HG03280 (cell line): Measurements from ENCODE around the gene KRTAP5-10.
"Not testable (repeated sequence)": the region's sequence is repeated elsewhere in the genome, so short reads cannot be mapped to it uniquely, and the experiment has no call there.

Experiments used
- ATAC-seq: cut with Tn5 transposase; IDR thresholded peaks from one replicate; pipeline ENCODE4 v1.9.1; 2021; ENCODE audit warnings: mild to moderate bottlenecking, moderate library complexity; ENCODE audit not compliant: unreplicated experiment

KRTAP5-10 gene, protein sequence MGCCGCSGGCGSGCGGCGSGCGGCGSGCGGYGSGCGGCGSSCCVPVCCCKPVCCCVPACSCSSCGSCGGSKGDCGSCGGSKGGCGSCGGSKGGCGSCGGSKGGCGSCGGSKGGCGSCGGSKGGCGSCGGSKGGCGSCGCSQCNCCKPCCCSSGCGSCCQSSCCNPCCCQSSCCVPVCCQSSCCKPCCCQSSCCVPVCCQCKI

DNA sequence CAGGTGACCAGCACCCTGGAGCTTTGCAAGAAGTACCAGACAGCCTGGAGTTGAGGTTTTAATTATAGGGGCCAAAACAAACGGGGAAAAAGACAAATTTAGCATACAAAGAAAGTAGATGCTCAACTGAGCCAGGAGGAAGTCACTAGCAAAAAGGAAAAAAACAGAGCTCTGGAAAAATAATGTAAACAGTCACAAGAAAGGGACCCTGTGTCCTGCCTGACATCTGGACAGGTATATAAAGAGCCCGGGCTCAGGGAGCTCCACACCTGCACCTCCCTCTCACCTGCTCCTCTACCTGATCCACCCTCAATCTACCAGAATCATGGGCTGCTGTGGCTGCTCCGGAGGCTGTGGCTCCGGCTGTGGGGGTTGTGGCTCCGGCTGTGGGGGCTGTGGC is at the start of gene KRTAP5-10:
Gene KRTAP5-10 (plus strand): TSS at position 301 of the 400 bp plus-strand sequence. CDS start 25 bp downstream, at position 326.
- no peak for ATAC-seq

DNA sequence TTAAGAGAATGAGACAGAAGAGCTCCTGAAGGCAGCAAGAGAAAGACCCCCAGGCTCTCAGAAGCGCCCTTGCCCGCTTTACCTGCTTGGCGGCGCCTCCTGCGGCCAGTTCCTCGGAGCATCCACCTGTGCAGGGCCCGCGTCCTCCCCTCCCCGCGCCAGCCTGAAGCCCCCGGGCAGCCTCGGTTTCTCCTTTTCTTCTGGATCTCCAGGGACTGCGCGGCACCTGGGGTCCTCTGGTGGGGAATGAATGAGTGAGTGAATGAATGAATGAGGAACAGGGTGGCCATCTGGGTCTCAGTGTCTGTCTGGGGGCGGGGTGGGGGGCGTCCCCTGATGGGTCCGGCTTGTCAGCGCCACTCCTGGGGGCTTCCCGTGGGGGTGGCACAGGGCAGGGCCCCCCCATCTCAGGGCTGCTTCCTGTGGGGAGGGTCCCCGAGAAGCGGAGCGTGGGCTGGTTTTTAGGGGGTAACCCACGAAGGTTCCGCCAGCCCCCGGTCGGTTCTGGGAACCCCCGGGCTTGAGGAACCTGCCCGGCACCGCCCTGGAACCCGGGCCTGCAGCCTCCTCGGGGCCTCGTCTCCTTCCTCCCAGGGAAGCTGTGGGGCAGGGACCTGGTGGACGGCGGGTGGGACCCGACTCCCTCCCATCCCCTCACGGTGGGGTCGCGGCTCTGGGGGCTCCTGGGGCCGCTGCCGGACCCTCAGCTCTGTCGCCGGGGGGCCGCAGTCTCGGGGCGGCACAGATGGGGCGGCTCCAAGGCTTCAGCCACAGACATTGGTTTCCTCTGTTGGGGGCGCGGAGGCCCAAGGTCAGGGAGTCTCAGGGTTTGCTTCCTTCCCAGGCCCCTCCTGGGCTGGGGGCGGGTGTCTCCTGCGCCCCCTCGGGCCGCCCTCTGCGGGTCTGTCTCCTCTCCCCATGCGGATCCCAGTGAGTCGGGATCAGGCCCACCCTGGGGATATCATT is 46.6 kb upstream of the KRTAP5-10 start:
- no peak for ATAC-seq

DNA sequence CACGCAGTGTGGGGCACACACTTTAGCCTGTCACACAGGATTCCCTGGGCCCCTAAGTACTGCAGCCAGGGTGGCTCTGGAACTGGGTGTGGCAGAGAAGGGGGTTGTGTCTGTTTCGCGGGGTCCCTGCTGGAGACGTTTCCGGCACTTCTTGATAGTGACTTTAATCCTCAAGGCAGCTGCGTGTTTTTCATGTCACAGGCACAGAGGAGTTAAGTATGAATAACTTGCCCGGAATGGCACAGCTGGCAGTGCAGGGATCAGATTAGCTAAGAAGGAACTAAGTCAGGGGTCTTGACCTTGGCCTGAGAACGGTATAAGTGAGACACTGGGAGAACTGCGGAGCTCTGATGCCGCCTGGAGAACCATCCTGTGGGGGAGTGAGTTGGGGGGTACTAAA is 45.8 kb upstream of the KRTAP5-10 start:
- ATAC-seq: no peak

DNA sequence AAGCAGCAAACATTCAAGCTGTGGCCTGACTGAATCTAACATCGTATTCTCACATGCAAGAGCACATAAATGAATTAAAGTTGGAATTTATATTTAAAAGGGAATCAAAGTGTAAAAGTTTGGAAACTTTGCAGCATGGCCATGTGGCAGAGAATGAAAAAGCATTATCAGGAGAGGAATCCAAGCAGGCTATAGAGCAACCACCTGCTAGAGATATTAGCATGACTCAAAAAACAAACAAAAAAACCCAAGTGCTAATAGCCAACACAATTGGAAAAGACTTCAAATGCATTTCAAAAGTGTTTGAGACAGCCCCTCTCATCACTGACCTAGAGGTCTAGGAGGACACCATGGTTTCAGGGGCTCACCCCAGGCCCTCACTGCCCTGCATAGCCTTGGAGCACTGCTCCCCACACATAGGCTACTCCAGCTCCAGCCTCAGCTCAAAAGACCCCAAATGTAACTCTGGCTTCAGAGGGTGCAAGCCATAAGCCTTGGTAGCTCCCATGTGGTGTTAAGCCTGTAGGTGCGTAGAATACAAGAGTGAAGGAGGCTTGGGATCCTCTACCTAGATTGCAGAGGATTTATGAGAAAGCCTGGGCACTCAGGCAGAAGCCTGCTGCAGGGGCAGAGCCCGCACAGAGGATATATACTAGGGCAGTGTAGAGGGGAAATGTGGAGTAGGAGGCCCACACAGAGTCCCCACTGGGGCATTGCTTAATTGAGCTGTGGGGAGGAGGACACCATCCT is 40.0 kb upstream of the KRTAP5-10 start:
- no peak for ATAC-seq

DNA sequence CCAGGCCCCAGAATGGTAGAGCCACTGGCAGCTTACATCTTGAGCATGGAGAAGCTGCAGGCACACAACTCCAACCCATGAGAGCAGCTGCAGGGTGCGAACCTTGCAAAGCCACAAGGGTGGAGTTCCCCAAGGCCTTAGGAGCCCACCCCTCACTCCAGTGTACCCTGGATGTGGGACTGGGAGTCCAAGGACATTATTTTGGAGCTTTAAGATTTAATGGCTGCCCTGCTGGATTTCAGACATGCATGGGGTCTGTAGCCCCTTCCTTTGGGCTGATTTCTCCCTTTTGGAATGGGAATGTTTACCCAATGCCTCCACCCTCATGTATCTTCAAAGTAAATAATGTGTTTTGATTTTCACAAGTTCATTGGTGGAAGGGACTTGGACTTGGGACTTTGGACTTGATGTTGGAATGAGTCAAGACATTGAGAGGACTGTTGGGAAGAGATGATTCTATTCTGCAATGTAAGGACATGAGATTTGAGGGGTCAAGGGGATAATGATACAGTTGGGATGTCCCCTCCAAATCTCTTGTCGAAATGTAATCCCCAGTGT is 39.3 kb upstream of the KRTAP5-10 start:
- ATAC-seq: no peak

DNA sequence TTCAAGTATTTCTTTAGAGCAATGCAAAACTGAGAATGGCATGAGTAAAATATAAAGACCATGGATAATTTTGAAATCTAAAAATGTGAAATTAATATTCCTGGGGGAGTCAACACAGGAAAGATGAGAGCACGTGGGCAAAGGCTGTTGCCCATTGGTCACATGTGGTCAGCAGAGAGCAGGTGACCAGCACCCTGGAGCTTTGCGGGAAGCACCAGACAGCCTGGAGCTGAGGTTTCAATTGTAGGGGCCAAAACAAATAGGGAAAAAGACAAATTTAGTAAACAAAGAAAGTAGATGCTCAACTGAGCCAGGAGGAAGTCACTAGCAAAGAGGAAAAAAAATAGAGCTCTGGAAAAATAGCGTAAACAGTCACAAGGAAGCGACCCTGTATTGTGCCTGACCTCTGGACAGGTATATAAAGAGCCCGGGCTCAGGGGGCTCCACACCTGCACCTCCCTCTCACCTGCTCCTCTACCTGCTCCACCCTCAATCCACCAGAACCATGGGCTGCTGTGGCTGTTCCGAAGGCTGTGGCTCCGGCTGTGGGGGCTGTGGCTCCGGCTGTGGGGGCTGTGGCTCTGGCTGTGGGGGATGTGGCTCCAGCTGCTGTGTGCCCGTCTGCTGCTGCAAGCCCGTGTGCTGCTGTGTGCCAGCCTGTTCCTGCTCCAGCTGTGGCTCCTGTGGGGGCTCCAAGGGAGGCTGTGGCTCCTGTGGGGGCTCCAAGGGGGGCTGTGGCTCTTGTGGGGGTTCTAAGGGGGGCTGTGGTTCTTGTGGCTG is 38.4 kb upstream of the KRTAP5-10 start, which contains the start of gene KRTAP5-7:
Gene KRTAP5-7 (plus strand): TSS at position 472 of the 780 bp plus-strand sequence. CDS start 34 bp downstream, at position 506.
- not testable (repeated sequence) for ATAC-seq

DNA sequence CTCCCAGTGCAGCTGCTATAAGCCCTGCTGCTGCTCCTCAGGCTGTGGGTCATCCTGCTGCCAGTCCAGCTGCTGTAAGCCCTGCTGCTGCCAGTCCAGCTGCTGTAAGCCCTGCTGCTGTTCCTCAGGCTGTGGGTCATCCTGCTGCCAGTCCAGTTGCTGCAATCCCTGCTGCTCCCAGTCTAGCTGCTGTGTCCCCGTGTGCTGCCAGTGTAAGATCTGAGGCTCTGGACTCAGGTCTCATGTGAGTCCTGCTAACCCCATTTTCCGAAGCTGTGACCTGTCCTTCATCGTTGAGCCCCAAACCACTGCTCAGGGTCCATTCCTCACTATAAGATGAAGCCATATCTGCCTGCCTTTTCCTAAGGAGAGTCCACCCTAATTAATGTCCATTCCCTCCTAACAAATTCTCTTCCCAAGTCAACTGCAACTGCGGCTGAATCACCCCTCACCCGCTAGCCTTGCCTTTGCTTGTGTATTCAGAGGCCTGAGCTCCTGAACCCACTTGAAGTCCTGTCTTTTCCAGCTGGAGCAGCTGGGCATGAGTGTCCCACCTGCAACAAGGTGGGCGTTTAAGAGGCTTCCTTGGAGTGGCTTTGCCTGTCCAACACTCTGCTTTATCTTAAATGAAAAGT is 37.7 kb upstream of the KRTAP5-10 start:
- ATAC-seq: no peak

DNA sequence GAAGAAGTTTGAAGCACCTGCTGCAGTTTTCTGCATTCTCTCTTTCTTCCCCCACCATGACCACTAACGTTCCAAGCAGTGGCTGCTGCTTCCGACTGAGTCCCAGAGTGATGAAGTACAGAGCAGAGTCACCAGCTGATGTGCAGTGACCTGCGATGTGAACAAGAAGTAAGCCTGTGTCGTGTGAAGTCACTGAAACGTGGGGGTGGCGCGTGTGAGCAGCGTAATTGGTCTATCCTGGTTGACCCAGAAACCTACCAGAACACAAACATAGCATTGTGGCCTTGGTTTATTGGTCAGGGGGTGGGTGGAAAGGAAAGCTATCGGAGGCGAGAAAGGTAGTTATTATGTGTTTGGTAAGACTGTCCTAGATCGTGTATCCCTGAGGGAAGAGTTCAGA is 34.8 kb upstream of the KRTAP5-10 start:
- ATAC-seq: no peak

DNA sequence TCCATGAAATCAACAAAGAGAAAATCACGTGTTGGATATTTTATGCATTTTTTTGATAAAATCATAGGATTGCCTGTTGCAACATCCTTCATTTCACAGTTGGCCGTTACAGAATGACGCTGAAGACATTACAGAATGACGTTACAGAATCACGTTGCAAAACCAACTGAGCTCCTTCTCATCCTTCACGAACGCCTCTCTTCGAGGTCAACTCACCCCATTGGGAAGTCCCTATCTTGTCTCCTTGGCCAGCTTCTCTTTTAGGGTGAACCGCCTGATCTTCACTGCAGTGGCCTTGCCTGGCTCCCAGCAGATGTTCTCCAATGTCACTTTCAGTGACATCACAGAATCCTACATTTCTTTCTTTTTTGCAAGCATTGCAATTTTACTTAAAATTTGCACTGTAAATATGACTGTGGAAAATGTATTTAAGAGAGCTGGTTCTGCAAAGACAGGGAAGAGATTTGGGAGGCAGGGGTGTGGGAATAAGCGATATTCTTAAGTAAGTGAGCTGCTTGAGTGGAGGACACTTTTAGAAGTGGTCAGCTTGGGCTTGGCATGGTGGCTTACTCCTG is 33.2 kb upstream of the KRTAP5-10 start:
- no peak for ATAC-seq

DNA sequence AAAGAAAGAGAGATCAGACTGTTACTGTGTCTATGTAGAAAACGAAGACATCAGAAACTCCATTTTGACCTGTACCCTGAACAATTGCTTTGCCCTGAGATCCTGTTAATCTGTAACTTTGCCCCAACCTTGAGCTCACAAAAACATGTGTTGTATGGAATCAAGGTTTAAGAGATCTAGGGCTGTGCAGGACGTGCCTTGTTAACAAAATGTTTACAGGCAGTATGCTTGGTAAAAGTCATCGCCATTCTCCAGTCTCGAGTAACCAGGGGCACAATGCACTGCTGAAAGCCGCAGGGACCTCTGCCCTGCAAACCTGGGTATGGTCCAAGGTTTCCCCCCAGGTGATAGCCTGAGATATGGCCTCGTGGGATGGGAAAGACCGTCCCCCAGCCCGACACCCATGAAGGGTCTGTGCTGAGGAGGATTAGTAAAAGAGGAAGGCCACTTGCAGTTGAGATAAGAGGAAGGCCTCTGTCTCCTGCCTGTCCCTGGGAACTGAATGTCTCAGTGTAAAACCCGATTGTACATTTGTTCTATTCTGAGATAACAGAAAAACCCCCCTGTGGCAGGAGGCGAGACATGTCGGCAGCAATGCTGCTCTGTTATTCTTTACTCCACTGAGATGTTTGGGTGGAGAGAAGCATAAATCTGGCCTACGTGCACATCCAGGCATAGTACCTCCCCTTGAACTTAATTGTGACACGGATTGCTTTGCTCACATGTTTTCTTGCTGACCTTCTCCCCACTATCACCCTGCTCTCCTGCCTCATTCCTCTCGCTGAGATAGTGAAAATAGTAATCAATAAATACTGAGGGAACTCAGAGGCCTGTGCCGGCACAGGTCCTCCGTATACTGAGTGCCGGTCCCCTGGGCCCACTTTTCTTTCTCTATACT is 30.4 kb upstream of the KRTAP5-10 start:
- not testable (repeated sequence) for ATAC-seq

DNA sequence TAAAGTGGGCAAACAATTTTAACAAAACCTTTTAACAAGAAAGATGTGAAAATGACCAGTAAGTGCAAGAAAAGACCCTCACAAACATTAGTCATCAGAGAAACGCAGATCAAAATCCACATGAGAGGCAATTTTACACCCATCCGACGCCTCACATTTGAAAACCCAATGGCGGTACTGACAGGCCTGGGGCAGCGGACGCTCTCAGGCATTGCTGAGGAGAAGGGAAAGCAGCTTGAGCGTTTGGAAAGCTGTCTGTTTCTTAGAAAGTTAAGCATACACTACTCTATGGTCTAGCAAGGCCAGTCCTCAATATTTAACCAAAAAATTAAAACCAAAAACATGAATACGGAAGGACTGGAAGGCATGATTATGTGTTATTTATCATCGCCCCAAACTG is 29.5 kb upstream of the KRTAP5-10 start:
- no peak for ATAC-seq

DNA sequence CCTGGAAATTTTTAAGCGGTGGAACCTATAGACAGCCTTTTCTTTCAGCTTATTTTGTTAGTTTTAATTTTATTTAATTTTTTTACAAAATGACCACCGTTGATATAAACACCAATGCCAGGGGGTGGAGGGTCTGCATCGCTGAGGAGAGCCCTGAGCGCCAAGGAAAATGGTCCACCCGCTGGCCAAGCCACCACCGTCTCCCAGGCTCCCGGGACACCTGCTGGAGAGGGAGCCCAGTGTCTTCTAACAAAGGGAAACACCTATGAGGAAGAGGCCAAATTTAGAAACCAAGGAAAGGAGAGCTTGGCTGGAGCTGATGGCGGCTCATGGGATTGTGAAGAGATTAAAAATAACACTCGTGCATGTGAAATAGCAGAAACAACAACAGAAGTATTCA is 27.8 kb upstream of the KRTAP5-10 start:
- ATAC-seq: no peak

DNA sequence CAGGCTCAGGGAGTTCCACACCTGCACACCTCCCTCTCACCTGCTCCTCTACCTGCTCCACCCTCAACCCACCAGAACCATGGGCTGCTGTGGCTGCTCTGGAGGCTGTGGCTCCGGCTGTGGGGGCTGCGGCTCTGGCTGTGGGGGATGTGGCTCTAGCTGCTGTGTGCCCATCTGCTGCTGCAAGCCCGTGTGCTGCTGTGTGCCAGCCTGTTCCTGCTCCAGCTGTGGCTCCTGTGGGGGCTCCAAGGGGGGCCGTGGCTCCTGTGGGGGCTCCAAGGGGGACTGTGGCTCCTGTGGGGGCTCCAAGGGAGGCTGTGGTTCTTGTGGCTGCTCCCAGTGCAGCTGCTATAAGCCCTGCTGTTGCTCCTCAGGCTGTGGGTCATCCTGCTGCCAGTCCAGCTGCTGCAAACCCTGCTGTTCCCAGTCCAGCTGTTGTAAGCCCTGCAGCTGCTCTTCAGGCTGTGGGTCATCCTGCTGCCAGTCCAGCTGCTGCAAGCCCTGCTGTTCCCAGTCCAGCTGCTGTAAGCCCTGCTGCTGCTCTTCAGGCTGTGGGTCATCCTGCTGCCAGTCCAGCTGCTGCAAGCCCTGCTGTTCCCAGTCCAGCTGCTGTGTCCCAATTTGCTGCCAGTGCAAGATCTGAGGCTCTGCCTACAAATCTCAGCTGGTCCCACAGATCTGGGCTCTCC is 27.2 kb upstream of the KRTAP5-10 start, which contains the start of gene KRTAP5-8:
Gene KRTAP5-8 (plus strand): TSS at position 49 of the 689 bp plus-strand sequence. CDS start 31 bp downstream, at position 80.
- not testable (repeated sequence) for ATAC-seq

DNA sequence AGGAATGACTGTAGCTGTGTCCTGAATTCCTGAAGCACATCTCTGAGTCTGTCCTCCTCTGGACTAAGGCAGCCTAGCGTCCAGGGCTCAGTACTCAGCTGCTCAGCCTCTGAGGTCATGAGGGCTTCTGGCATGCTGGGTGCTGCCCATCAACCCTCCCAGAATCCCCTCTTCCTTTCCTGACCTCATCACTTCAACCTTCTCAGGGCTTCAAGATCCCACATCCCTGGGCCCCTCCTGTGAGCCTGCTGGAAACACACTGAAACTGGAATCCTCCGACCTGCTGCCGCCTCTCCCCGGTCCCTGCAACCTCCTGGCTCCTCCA is 26.7 kb upstream of the KRTAP5-10 start:
- ATAC-seq: no peak

DNA sequence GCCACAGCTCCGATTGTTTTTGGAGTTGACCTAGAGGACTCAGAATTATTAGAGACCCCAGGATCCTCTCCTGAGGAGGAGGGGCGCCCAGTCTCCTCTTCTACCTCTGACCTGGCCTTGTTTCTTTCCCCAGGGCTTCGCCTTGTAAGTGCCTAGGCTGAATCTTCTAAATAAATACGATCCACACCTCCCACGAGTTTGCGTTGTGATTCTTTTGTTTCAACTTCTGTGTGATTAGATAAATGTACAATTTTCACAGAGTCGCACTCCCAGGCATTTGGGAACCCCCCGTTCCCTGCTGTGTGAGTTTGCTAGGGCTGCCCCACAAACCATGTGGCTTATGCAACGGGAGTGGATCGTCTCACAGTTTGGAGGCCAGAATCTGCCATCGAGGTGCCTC is 26.3 kb upstream of the KRTAP5-10 start:
- ATAC-seq: no peak

DNA sequence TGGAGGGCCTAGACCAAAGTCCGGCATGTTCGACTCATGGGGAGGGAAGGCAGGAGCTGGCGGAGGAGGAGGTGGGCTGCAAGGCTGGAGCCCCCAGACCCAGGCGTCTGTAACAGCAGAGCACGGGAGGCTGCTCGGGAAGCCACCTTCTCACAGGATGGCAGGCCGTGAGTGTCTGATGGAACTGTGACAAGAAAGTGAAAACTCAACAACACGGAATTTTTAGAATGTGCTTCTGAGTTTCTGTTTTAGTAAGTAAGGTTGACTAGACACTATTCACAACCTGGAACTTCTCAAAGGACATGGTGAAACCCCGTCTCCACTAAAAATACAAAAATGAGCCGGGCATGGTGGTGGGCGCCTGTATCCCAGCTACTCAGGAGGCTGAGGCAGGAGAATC is 25.4 kb upstream of the KRTAP5-10 start:
- not testable (repeated sequence) for ATAC-seq

DNA sequence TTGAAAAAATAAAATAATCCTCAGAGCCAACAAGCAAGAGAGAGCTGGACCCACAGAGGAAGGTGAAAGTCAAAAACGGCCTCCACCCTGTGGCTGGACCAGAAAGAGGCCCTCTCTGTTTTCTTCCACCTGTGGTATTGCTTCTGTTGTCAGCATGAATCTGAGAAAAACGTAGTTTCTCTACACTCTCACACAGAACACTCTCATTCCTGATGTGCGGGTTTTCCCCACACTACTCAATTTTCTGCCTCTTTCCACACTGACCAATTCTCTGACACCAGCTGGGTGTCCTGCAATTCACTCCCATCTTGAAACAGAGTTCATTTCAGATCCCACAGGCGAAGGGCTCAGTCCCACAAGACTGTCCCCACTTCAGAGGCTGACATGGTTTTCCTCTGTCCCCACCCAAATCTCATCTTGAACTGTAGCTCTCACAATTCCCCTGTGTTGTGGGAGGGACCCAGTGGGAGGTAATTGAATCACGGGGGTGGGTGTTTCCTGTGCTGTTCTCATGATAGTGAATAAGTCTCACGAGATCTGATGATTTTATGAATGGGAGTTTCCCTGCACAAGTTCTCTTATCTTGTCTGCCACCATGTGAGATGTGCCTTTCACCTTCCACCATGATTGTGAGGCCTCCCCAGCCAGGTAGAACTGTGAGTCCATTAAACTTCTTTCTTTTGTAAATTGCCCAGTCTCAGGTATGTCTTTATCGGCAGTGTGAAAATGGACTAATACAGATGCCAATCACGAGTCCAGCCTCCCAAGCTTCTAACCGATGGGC is 24.6 kb upstream of the KRTAP5-10 start:
- not testable (repeated sequence) for ATAC-seq
